GM23338 (cell line): ENCODE measurements around the gene CIRBP. TPM values are rescaled to one million over a fixed set of nuclear protein-coding genes. Genes with fewer than 3 reads are reported as not detected.

ENCODE experiments used
- CREB1 ChIP-seq: fragments of 250-450 bp; sonication (Bioruptor Pico); IDR thresholded peaks from 2 replicates; pipeline ENCODE4 v1.5.0; 2020; ENCODE audit warnings: low read depth, mild to moderate bottlenecking, moderate library complexity
- EZH2 ChIP-seq: fragments of 200-600 bp; sonication (generic); IDR thresholded peaks from one replicate; pipeline ENCODE4 v1.8.0; 2017; ENCODE audit warnings: antibody characterized with exemption, mild to moderate bottlenecking, low read depth; ENCODE audit not compliant: unreplicated experiment
- JUNB ChIP-seq: IDR thresholded peaks from one replicate; pipeline ENCODE4 v1.6.1; 2016; ENCODE audit warnings: antibody characterized with exemption; ENCODE audit not compliant: unreplicated experiment
- NANOG ChIP-seq: IDR thresholded peaks from 2 replicates; pipeline ENCODE4 v1.6.1; 2016; ENCODE audit warnings: antibody characterized with exemption, borderline replicate concordance
- POLR2AphosphoS5 ChIP-seq: IDR thresholded peaks from 2 replicates; pipeline ENCODE4 v1.6.1; 2016; ENCODE audit warnings: antibody characterized with exemption, low read depth
- ZNF114 ChIP-seq: fragments of 250-450 bp; sonication (Bioruptor Pico); IDR thresholded peaks from 2 replicates; pipeline ENCODE4 v1.5.0; 2020; ENCODE audit warnings: mild to moderate bottlenecking, moderate library complexity
- ZNF331 ChIP-seq: fragments of 250-450 bp; sonication (Bioruptor Pico); IDR thresholded peaks from 2 replicates; pipeline ENCODE4 v1.5.0; 2020; ENCODE audit warnings: low read depth, mild to moderate bottlenecking, moderate library complexity
- polyA plus RNA-seq: library from polyadenylated mRNA; unstranded; fragments of >200 nt; fragmentation: Nextera tagmentation; extraction: Ambion mirVana; gene quantifications from 2 replicates; pipeline ENCODE4 v1.2.1, GENCODE V29; 2016
- total RNA-seq: library from RNA; depleted of rRNA; stranded (reverse); fragments of >200 nt; shearing (Covaris generic); gene quantifications from 2 replicates; pipeline ENCODE4 v1.2.3, GENCODE V29; 2014
- TF ChIP-seq, protein P1 (sequence below): fragments of 250-450 bp; sonication (Bioruptor Pico); IDR thresholded peaks from 2 replicates; pipeline ENCODE4 v1.5.0; 2020; ENCODE audit warnings: mild to moderate bottlenecking, moderate library complexity
- TF ChIP-seq, protein P2 (sequence below), 2 experiments: fragments of 200-600 bp in 1 of 2; sonication (generic) in 1 of 2; conservative IDR thresholded peaks; 2 replicates each; pipeline versions ENCODE4 v1.5.1 to v1.6.1; 2016 to 2017; ENCODE audit warnings: antibody characterized with exemption in 2 of 2, low read depth in 2 of 2, mild to moderate bottlenecking in 2 of 2, moderate library complexity in 1 of 2

Gene CIRBP
- total and polyA plus RNA-seq, 2 experiments from 2014 or later, result 153 to 202 TPM

DNA sequence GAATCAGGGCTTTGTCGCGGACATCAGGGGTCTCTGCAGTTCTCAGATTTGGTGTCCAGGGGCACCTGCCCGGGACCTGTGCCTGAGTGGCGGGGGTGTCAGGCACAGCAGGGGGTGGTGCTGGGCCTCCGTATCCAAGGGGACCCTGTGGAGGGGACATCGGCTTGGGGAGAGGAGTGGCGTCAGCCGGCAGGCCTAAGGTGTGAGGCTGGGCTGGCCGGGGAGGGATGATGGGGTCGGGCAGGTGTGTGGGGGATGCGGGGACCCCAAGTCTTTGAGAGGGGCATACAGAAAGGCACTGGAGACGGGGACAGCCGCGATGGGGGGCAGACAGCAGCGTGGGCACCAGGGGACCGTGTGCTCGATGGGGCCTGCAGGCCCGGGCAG, 19.1 kb downstream of the CIRBP start (continued):
- TF ChIP-seq, protein P1, sequence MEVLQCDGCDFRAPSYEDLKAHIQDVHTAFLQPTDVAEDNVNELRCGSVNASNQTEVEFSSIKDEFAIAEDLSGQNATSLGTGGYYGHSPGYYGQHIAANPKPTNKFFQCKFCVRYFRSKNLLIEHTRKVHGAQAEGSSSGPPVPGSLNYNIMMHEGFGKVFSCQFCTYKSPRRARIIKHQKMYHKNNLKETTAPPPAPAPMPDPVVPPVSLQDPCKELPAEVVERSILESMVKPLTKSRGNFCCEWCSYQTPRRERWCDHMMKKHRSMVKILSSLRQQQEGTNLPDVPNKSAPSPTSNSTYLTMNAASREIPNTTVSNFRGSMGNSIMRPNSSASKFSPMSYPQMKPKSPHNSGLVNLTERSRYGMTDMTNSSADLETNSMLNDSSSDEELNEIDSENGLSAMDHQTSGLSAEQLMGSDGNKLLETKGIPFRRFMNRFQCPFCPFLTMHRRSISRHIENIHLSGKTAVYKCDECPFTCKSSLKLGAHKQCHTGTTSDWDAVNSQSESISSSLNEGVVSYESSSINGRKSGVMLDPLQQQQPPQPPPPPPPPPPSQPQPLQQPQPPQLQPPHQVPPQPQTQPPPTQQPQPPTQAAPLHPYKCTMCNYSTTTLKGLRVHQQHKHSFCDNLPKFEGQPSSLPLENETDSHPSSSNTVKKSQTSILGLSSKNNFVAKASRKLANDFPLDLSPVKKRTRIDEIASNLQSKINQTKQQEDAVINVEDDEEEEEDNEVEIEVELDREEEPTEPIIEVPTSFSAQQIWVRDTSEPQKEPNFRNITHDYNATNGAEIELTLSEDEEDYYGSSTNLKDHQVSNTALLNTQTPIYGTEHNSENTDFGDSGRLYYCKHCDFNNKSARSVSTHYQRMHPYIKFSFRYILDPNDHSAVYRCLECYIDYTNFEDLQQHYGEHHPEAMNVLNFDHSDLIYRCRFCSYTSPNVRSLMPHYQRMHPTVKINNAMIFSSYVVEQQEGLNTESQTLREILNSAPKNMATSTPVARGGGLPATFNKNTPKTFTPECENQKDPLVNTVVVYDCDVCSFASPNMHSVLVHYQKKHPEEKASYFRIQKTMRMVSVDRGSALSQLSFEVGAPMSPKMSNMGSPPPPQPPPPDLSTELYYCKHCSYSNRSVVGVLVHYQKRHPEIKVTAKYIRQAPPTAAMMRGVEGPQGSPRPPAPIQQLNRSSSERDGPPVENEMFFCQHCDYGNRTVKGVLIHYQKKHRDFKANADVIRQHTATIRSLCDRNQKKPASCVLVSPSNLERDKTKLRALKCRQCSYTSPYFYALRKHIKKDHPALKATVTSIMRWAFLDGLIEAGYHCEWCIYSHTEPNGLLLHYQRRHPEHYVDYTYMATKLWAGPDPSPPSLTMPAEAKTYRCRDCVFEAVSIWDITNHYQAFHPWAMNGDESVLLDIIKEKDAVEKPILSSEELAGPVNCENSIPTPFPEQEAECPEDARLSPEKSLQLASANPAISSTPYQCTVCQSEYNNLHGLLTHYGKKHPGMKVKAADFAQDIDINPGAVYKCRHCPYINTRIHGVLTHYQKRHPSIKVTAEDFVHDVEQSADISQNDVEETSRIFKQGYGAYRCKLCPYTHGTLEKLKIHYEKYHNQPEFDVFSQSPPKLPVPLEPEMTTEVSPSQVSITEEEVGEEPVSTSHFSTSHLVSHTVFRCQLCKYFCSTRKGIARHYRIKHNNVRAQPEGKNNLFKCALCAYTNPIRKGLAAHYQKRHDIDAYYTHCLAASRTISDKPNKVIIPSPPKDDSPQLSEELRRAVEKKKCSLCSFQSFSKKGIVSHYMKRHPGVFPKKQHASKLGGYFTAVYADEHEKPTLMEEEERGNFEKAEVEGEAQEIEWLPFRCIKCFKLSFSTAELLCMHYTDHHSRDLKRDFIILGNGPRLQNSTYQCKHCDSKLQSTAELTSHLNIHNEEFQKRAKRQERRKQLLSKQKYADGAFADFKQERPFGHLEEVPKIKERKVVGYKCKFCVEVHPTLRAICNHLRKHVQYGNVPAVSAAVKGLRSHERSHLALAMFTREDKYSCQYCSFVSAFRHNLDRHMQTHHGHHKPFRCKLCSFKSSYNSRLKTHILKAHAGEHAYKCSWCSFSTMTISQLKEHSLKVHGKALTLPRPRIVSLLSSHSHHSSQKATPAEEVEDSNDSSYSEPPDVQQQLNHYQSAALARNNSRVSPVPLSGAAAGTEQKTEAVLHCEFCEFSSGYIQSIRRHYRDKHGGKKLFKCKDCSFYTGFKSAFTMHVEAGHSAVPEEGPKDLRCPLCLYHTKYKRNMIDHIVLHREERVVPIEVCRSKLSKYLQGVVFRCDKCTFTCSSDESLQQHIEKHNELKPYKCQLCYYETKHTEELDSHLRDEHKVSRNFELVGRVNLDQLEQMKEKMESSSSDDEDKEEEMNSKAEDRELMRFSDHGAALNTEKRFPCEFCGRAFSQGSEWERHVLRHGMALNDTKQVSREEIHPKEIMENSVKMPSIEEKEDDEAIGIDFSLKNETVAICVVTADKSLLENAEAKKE, result no peak
- TF ChIP-seq EZH2 (no peak), ZNF114 (CRISPR knock-in tag) (no peak), ZNF331 (no peak), POLR2AphosphoS5 (no peak), CREB1 (CRISPR knock-in tag) (no peak), NANOG (no peak), JUNB (no peak)
- TF ChIP-seq, protein P2, sequence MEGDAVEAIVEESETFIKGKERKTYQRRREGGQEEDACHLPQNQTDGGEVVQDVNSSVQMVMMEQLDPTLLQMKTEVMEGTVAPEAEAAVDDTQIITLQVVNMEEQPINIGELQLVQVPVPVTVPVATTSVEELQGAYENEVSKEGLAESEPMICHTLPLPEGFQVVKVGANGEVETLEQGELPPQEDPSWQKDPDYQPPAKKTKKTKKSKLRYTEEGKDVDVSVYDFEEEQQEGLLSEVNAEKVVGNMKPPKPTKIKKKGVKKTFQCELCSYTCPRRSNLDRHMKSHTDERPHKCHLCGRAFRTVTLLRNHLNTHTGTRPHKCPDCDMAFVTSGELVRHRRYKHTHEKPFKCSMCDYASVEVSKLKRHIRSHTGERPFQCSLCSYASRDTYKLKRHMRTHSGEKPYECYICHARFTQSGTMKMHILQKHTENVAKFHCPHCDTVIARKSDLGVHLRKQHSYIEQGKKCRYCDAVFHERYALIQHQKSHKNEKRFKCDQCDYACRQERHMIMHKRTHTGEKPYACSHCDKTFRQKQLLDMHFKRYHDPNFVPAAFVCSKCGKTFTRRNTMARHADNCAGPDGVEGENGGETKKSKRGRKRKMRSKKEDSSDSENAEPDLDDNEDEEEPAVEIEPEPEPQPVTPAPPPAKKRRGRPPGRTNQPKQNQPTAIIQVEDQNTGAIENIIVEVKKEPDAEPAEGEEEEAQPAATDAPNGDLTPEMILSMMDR (conservative IDR thresholded peaks at IDR 0.05; ENCODE audit: low read depth in 2 of 2), result no peak
